HT1080 (cell line): Measurements from ENCODE around the gene MALRD1. TPM values are rescaled to one million over a fixed set of nuclear protein-coding genes. Genes with fewer than 3 reads are reported as not detected.

ENCODE experiments used
- DNase-seq: peaks from one replicate; pipeline ENCODE4 v3.0.0-alpha.2; 2015; ENCODE audit warnings: low read depth
- total RNA-seq: library from RNA; depleted of rRNA; stranded (reverse); fragments of >200 nt; shearing (Covaris generic); gene quantifications from 2 replicates; pipeline ENCODE4 v1.2.3, GENCODE V29; 2014

The MALRD1 gene
- total RNA-seq, 1 experiment from 2014 or later, result not detected

DNA sequence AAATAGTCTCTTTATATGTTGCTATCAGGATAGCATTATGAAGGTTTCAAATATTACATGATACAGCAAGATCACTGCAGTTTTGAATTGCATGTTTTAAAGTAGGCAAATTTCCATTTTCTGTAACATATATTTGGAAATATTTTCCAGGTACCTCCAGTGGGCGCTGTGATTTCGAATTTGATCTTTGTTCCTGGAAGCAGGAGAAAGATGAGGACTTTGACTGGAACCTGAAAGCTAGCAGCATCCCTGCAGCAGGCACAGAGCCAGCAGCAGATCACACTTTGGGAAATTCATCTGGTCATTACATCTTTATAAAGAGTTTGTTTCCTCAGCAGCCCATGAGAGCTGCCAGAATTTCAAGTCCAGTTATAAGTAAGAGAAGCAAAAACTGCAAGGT is 299.0 kb downstream of the MALRD1 start:
- no peak for DNase-seq

- DNase-seq, result no peak
Measured at GRCh38 chr10:19367176-19367575, 318.6 kb downstream of the MALRD1 start.

DNA sequence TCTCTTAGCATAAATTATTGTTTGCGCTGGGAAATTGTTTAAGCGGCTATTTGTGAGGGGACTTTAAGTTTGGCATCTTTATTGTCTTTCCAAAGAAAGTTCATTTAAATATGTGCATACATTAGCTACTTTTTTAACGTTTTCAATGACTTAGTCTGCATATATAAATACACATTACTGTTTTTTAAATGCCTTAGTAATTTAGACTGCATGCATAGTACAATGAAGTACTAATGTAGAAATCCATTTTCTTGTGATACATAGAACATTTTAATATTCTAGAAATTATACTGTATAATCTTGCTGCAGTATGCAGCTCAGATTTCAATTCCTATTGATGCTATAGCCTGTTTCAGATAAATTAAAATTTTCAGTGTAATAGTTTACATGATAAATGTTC is 325.4 kb downstream of the MALRD1 start:
- no peak for DNase-seq

- no peak for DNase-seq
Measured at GRCh38 chr10:19385846-19386450, 337.3 kb downstream of the MALRD1 start.

DNA sequence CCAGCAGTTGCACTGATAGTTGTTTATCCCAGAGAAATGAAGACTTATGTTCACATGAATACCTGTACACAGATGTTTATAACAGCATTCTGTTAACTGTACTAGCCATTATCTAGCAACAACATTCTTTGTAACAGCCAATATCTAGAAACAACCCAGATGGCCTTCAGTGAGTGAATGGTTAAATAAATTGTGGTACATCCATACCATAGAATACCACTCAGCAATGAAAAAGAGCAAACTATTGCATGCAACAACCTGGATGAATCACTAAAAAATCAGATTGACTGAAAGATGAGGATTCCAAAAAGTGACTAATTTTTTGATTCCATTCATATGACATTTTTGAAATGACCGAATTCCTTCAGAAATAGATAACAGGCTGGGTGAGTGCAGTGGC is 360.3 kb downstream of the MALRD1 start:
- DNase-seq, result no peak

- DNase-seq, result no peak
Measured at GRCh38 chr10:19411119-19411518, 362.5 kb downstream of the MALRD1 start.

DNA sequence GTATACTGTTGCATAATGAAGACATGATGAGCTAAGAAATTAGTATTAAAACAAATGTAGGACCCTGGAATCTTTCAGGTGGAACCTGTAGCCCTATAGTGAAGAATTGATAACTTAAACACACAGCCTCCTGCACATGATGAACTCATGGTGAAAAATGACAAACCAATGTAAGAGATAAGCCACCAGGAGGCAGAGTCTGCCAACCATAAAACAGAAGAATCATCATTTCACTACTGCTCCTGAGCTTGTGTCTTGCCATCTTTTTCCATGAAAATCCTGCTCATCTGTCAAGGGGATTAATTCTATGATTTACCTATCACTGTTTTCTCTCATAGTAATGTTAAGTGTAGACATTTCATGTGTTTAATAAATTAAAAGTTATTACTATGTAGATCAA is 363.9 kb downstream of the MALRD1 start:
- peak; percentile 21 for DNase-seq

DNA sequence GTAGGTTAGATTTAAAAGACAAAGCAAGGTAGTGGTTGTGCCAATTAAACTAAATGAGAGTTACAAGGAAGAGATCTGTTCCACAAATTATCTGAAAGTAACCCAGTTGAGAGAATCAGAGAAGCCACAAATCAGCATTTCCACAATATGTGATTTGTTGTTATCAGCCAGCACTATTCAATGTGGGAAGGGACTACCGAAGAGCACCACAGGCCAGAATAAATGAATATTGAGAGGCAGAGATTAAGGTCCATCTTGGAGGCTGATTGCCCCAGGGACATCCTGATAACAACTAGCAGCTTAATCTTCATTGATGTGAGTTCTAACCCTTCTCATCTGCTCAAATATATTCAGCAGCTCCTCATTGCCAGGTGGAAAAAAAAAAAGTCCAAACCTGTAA is 367.6 kb downstream of the MALRD1 start:
- DNase-seq, result no peak

- no peak for DNase-seq
Measured at GRCh38 chr10:19417740-19418139, 369.1 kb downstream of the MALRD1 start.

DNA sequence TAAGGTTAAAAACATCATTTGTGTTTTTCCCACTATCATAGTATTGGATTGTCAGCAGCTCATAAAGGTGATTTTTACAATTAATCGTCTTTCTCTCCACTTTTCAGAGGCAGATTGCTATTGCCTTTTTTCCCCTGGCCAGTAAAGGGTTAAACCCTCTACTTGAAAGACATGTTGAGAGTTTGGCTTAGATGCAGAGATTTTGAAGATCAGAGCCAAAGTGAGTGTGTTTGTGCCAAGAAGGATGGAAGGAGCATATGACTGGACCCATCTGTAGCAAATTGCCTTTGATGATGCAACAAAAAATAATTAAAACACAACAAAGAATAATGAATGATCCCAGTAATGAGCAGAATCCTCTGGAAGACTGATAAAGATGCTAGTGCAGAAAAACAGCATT is 373.1 kb downstream of the MALRD1 start:
- no peak for DNase-seq

GRCh38 chr10:19426034-19426433 is 377.4 kb downstream of the MALRD1 start:
- DNase-seq, result no peak

DNA sequence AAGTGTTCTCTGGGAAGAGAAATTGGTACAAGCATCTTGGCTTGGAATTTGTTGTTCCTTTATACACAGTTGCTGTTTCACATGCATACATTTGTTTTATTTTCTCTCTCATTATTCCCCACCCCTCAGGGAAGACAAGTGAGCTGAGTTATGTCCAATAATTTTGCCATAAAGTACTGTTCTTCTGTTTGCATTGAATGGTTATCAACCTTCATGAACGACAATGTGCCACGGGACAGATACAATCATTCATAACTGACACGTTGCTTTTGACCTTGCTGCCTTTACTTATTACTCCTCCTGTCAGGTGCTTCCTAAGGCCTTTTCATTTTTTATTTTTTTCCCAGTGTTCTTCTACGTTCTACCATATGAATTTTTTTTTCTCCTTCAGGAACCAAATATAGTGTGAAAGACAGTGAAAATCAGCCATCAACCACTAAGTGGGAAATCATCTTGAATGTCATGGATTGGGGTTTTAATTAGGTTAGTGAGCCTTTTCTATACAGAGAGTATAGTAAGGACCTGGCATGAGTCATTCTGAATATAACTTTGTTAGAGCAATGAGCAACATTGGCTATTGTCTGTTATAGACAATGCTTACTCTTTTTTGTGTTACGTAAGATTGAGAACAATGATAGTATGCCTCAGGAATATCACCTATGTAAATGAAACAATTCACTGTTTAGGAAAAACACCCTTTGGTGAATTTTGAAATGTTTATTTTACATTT is 383.2 kb downstream of the MALRD1 start:
- peak; percentile 4 for DNase-seq

- DNase-seq, result no peak
Measured at GRCh38 chr10:19449860-19450259, 401.3 kb downstream of the MALRD1 start.

- no peak for DNase-seq
Measured at GRCh38 chr10:19451356-19451755, 402.8 kb downstream of the MALRD1 start.

GRCh38 chr10:19451937-19452336 is 403.3 kb downstream of the MALRD1 start:
- no peak for DNase-seq

- DNase-seq, result no peak
Measured at GRCh38 chr10:19453967-19454366, 405.4 kb downstream of the MALRD1 start.

DNA sequence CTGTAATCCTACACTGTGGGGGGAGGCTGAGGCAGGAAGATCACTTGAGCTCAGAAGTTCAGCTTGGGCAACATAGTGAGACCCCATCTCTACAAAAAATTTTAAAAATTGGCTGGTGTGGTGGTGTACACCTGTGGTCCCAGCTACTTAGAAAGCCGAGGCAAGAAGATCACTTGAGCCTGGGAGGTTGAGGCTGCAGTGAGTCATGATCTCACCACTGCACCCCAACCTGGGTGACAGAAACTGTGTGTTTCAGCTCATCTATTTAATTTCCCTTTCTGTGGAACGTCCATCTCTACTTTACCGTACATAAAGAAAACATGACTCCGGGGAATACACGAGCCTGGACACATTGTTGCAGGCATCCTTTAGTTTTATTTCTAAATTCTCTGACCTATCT is 413.0 kb downstream of the MALRD1 start:
- no peak for DNase-seq

DNA sequence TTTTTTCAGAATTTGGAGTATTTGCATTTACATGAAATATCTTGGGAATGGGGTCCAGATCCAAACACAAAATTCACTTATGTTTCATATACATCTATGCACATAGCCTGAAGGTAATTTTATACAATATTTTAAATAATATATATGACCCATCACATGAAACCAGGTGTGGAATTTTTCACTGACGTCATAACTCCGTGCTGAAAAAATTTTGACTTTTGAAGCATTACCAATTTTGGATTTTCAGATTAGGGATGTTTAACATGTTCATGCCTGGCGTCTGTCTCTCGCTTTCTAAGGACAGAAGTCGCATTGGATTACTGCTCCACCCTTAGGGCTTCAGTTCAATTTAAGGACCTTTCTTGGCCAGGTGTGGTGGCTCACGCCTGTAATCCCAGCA is 418.1 kb downstream of the MALRD1 start:
- DNase-seq, result no peak

DNA sequence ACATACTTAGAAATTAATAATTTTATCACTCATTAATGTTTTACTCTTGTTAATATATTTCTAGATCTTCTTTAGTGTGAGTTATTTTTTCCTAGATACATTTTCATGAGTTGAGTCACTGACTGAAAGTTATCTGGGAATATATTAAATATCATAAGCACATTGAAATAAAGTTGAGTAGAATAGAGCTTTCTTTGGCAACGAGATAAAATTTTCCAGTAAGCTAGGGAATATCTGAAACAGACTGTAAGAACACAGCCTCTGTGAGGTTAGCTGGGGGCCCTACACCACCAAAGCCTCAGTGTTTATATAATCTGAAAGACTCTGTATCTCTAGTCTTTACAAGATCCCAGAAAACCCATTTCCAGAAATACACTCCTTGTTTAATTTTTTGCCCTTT is 419.8 kb downstream of the MALRD1 start:
- DNase-seq, result no peak

GRCh38 chr10:19469521-19469920 is 420.9 kb downstream of the MALRD1 start:
- no peak for DNase-seq

- no peak for DNase-seq
Measured at GRCh38 chr10:19479854-19480253, 431.3 kb downstream of the MALRD1 start.

- DNase-seq, result no peak
Measured at GRCh38 chr10:19480353-19480752, 431.8 kb downstream of the MALRD1 start.

- no peak for DNase-seq
Measured at GRCh38 chr10:19483421-19483820, 434.8 kb downstream of the MALRD1 start.
